HG02798 (cell line): Measurements from ENCODE around the gene STEAP3.

Experiments
- ATAC-seq: cut with Tn5 transposase; IDR thresholded peaks from one replicate; pipeline ENCODE4 v1.9.1; 2021; ENCODE audit warnings: mild to moderate bottlenecking; ENCODE audit not compliant: unreplicated experiment, poor library complexity

The STEAP3 gene

GRCh38 chr2:119197529-119198239, 25.9 kb upstream of the STEAP3 start:
- ATAC-seq, result no peak

- no peak for ATAC-seq
Measured at GRCh38 chr2:119198240-119198840, 25.3 kb upstream of the STEAP3 start.

- ATAC-seq, result no peak
Measured at GRCh38 chr2:119201815-119202214, 21.8 kb upstream of the STEAP3 start.

GRCh38 chr2:119202610-119203310, 20.9 kb upstream of the STEAP3 start:
- ATAC-seq, result no peak

GRCh38 chr2:119204525-119204924, 19.1 kb upstream of the STEAP3 start:
- no peak for ATAC-seq

- ATAC-seq, result no peak
Measured at GRCh38 chr2:119205001-119205706, 18.5 kb upstream of the STEAP3 start.

GRCh38 chr2:119206201-119206600, 17.4 kb upstream of the STEAP3 start:
- ATAC-seq, result no peak

GRCh38 chr2:119207447-119207846, 16.2 kb upstream of the STEAP3 start:
- ATAC-seq, result no peak

GRCh38 chr2:119208791-119209203, 14.8 kb upstream of the STEAP3 start:
- no peak for ATAC-seq

GRCh38 chr2:119212139-119212800, 11.4 kb upstream of the STEAP3 start:
- ATAC-seq, result no peak

GRCh38 chr2:119214453-119215037, 9.1 kb upstream of the STEAP3 start:
- no peak for ATAC-seq

- no peak for ATAC-seq
Measured at GRCh38 chr2:119216994-119217393, 6.6 kb upstream of the STEAP3 start.

GRCh38 chr2:119218478-119219064, 5.1 kb upstream of the STEAP3 start:
- no peak for ATAC-seq

GRCh38 chr2:119219873-119220272, 3.8 kb upstream of the STEAP3 start:
- ATAC-seq, result no peak

GRCh38 chr2:119220720-119221301, 2.8 kb upstream of the STEAP3 start:
- no peak for ATAC-seq

GRCh38 chr2:119221609-119222008, 2.0 kb upstream of the STEAP3 start:
- ATAC-seq, result no peak

- no peak for ATAC-seq
Measured at GRCh38 chr2:119222213-119222612, 1.4 kb upstream of the STEAP3 start.

- ATAC-seq, result no peak
Measured at GRCh38 chr2:119222863-119223520, 642 bp upstream of the STEAP3 start.
